PC-9 (cell line): ENCODE measurements around the gene HSPA9. TPM values are rescaled to one million over a fixed set of nuclear protein-coding genes. Genes with fewer than 3 reads are reported as not detected.
A peak's percentile ranks its signal among the peaks of the same experiment; 100 is the strongest.

Experiments used
- Bru-seq: library from RNA; stranded (reverse); fragments of 400-500 nt; gene quantifications from one replicate; lab custom pipeline; 2021; lab: Mats Ljungman, UMichigan
- BruChase-seq, 2 experiments: library from RNA; stranded (reverse); fragments of 400-500 nt; gene quantifications; one replicate each; lab custom pipeline; 2021; lab: Mats Ljungman, UMichigan
- BruUV-seq: library from RNA; stranded (reverse); fragments of 400-500 nt; replicated peaks from 2 replicates; lab custom pipeline; 2021; lab: Mats Ljungman, UMichigan
- CTCF ChIA-PET: fragments of 300-600 bp; sonication (Branson Sonifier 250); formaldehyde crosslinking; loops from one replicate; lab custom pipeline; 2022; ENCODE audit warnings: antibody characterized with exemption; lab: Charles Lee
- POLR2A ChIA-PET: fragments of 300-600 bp; sonication (Branson Sonifier 250); formaldehyde crosslinking; loops from one replicate; lab custom pipeline; 2022; ENCODE audit warnings: antibody characterized with exemption; ENCODE audit not compliant: unreplicated experiment; lab: Charles Lee
- DNase-seq, 2 experiments: peaks; one replicate each; pipeline versions ENCODE4 v3.0.0 to v3.0.0-alpha.2; 2015 to 2022; ENCODE audit warnings: mixed read lengths in 1 of 2
- H2AFZ ChIP-seq: fragments of 200-600 bp; sonication (generic); 2 replicates; pipeline ENCODE4 v1.8.1; 2017; ENCODE audit warnings: antibody characterized with exemption
- H3F3A ChIP-seq: fragments of 200-600 bp; sonication (generic); 2 replicates; pipeline ENCODE4 v1.8.1; 2017; ENCODE audit warnings: antibody characterized with exemption, mild to moderate bottlenecking, low read depth; ENCODE audit not compliant: insufficient read depth
- H3K27ac ChIP-seq: fragments of 200-600 bp; sonication (generic); 2 replicates; pipeline ENCODE4 v1.6.1; 2016; ENCODE audit warnings: mixed run types
- H3K27me3 ChIP-seq: fragments of 200-600 bp; sonication (generic); 2 replicates; pipeline ENCODE4 v1.6.1; 2016; ENCODE audit warnings: low read depth, mixed run types; ENCODE audit not compliant: insufficient read depth
- H3K36me3 ChIP-seq: fragments of 200-600 bp; sonication (generic); 2 replicates; pipeline ENCODE4 v1.6.1; 2016; ENCODE audit warnings: low read depth, mixed run types
- H3K4me1 ChIP-seq: fragments of 200-600 bp; sonication (generic); replicated peaks from 2 replicates; pipeline ENCODE4 v1.6.1; 2016; ENCODE audit warnings: mixed run types; ENCODE audit not compliant: insufficient read depth
- H3K4me2 ChIP-seq: fragments of 200-600 bp; sonication (generic); 2 replicates; pipeline ENCODE4 v1.6.1; 2017; ENCODE audit warnings: mixed run types
- H3K4me3 ChIP-seq: fragments of 200-600 bp; sonication (generic); 2 replicates; pipeline ENCODE4 v1.6.1; 2016; ENCODE audit warnings: mixed run types
- H3K79me2 ChIP-seq: fragments of 200-600 bp; sonication (generic); 2 replicates; pipeline ENCODE4 v1.6.1; 2017; ENCODE audit warnings: low read depth, mixed run types
- H3K9me2 ChIP-seq: fragments of 200-600 bp; sonication (generic); 2 replicates; pipeline ENCODE4 v1.8.1; 2017; ENCODE audit warnings: mild to moderate bottlenecking; ENCODE audit not compliant: insufficient read depth
- H3K9me3 ChIP-seq: fragments of 200-600 bp; sonication (generic); 2 replicates; pipeline ENCODE4 v1.8.1; 2016; ENCODE audit warnings: low read depth; ENCODE audit not compliant: insufficient read depth
- H4K20me1 ChIP-seq: fragments of 200-600 bp; sonication (generic); 2 replicates; pipeline ENCODE4 v1.8.1; 2017; ENCODE audit not compliant: insufficient read depth
- EZH2 ChIP-seq: fragments of 200-600 bp; sonication (generic); IDR thresholded peaks from 2 replicates; pipeline ENCODE4 v1.8.0; 2017; ENCODE audit warnings: antibody characterized with exemption, low read depth
- intact Hi-C: fragments of 100-400 bp; cut with micrococcal nuclease; formaldehyde crosslinking; loops from one replicate; pipeline ENCODE4 v1.10.0; 2022; ENCODE audit not compliant: unreplicated experiment
- long read RNA-seq: library from polyadenylated mRNA; stranded (forward); transcript quantifications from one replicate; pipeline ENCODE4 v2.0.0, GENCODE V29; 2022
- total RNA-seq: library from RNA; stranded (reverse); gene quantifications from 2 replicates; pipeline ENCODE4 v1.2.3, GENCODE V29; 2021
- TF ChIP-seq, protein P1 (sequence below): fragments of 200-600 bp; sonication (generic); conservative IDR thresholded peaks from 2 replicates; pipeline ENCODE4 v1.6.1; 2017; ENCODE audit warnings: mixed run types, antibody characterized with exemption, mild to moderate bottlenecking, moderate library complexity

HSPA9 gene
- total RNA-seq (252 and 256 TPM in 2 replicates), Bru-seq, nascent RNA (percentile 98 among the genes with signal in this experiment), BruChase-seq, experiment 1, labeled RNA remaining after a 2-hour chase (percentile 98 among the genes with signal in this experiment), BruChase-seq, experiment 2, labeled RNA remaining after a 6-hour chase (percentile 99 among the genes with signal in this experiment)
- long read RNA-seq, full-length matches to known transcripts, result 302 of 371 reads
- long read RNA-seq, partial matches to known transcripts, result 20 of 371 reads
- long read RNA-seq, other reads (novel, unspliced or antisense), result 49 of 371 reads

DNA sequence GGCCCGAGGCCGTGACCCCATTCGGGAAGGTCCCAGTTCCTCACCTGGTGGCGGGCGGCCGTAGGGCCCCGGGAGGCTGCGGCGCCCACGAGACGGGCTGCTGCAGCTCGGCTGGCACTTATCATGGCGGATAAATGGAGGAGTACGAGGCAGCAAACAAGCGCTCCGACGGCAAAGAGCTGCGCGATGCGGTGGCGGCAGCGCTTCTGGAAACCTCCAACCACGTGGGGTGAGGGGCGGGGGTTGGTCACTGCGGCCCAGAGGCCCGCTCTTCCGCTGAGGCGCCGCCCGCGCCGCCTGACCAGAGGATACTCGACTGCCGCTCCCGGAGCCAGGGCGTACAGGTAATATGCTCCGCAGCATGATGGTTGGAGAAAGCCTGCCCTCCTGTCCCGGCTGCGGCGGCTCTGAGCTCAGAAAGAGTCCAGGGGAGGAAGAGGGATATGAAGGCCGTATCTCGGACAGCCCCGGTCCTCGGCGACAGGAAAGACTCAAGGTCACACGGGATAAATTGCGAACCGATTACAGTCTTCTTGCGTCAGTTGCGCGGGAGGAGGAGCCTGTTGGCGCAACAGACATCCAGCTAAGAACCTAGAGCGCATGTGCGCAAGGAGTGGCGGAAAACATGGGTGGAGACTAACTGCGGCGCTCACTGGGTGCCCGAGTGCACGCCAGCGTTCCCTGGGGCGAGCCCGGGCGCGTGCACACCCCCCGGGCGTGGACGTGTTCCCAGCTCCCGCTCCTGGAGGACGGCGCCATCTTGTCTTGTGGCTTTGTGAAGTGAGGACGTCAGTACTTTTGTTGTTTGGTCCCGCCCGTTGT is at the start of gene HSPA9:
Gene HSPA9 (minus strand): TSS at position 208 of the 822 bp plus-strand sequence. CDS start 83 bp downstream, at position 125.
- Histone ChIP-seq H3K27me3 (no peaks in the 10 kb centered on the region), H3K36me3 (peaks cover 37% of the 10 kb centered on the region), H3F3A (peaks cover 27% of the 10 kb centered on the region), H3K4me1 (peaks cover 27% of the 10 kb centered on the region), H3K27ac (peak within 1 kb of the TSS; percentile 99), H3K9me3 (no peaks in the 10 kb centered on the region), H3K9me2 (no peaks in the 10 kb centered on the region), H4K20me1 (peaks cover 22% of the 10 kb centered on the region), H2AFZ (peak within 1 kb of the TSS; percentile 92), H3K4me2 (peak within 1 kb of the TSS; percentile 93), H3K79me2 (peaks cover 48% of the 10 kb centered on the region), H3K4me3 (peak within 1 kb of the TSS; percentile 99)
- ChIA-PET POLR2A (interaction anchor here (0.6 to 1.5 kb wide), 13 partner anchors 13 to 1151 kb away, joined by 3 to 36 read pairs (median 5); partner anchors contain the start of genes EGR1, ETF1 and PAIP2), CTCF (interaction anchor here (0.6 to 1.0 kb wide), 3 partner anchors 65 to 216 kb away, joined by 3 to 4 read pairs (median 3); no protein-coding TSS in a partner anchor)
- TF ChIP-seq, protein P1, sequence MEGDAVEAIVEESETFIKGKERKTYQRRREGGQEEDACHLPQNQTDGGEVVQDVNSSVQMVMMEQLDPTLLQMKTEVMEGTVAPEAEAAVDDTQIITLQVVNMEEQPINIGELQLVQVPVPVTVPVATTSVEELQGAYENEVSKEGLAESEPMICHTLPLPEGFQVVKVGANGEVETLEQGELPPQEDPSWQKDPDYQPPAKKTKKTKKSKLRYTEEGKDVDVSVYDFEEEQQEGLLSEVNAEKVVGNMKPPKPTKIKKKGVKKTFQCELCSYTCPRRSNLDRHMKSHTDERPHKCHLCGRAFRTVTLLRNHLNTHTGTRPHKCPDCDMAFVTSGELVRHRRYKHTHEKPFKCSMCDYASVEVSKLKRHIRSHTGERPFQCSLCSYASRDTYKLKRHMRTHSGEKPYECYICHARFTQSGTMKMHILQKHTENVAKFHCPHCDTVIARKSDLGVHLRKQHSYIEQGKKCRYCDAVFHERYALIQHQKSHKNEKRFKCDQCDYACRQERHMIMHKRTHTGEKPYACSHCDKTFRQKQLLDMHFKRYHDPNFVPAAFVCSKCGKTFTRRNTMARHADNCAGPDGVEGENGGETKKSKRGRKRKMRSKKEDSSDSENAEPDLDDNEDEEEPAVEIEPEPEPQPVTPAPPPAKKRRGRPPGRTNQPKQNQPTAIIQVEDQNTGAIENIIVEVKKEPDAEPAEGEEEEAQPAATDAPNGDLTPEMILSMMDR, result no peak; the same call in 1 of the 2 replicates
- TF ChIP-seq EZH2, result no peak
- no TSS peak for BruUV-seq
- peak; percentile 94 to 98 for DNase-seq
- intact Hi-C loops, result loop anchor here (1.0 to 10.0 kb wide), 6 partner anchors 32 to 197 kb away; partner anchors contain the start of genes CTNNA1 and ETF1

DNA sequence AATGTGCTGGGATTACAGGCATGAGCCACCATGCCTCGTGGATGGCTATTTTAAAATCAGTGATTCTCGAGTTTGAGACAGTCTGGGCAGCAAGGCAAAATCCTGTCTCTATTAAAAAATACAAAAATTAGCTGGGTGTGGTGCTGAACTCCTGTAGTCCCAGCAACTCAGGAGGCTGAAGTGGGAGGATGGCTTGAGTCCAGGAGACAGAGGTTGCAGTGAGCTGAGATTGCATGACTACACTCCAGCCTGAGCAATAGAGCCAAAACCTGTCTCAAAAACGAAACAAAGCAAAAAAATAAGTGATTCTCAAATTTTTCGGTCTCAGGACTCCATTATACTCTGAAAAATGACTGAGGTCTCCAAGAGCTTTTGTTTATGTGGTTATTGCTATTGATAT is 47.9 kb upstream of the HSPA9 start:
- DNase-seq, result no peak
- intact Hi-C loops, result no loop called here
- Histone ChIP-seq H3K9me2 (no peaks in the 10 kb centered on the region), H3K4me2 (no peak overlapping the region), H3K4me3 (no peak overlapping the region), H3K4me1 (no peaks in the 10 kb centered on the region), H3K79me2 (no peaks in the 10 kb centered on the region), H2AFZ (no peak overlapping the region), H3F3A (no peaks in the 10 kb centered on the region), H3K27ac (no peak overlapping the region), H3K27me3 (no peaks in the 10 kb centered on the region), H3K36me3 (no peaks in the 10 kb centered on the region), H3K9me3 (no peaks in the 10 kb centered on the region), H4K20me1 (no peaks in the 10 kb centered on the region)
- no TSS peak for BruUV-seq
- ChIA-PET CTCF (no interaction called here), POLR2A (no interaction called here)
- TF ChIP-seq, protein P1, result no peak
- no peak for TF ChIP-seq EZH2

DNA sequence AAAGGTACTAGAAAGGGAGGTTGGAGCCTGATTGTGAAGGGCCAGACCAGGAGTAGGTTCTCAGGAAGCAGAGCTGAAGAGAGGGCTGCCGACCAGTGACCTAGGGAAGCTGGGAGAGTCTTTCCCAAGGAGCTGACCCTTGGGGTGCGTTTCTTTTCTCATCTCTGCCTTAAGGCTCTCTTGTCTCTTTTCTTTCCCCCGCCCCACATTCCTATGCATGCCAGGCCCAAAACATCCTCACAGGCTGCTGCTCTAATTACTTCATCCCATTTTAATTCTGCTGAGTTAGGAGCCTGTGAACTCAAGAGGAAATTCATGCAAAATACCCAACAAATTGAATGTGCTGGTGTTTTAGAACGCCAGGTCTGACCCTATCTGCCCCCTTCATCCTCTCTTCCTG is 46.9 kb upstream of the HSPA9 start:
- H3F3A ChIP-seq, result no peaks in the 10 kb centered on the region
- ChIA-PET CTCF (no interaction called here), POLR2A (no interaction called here)
- H3K36me3 ChIP-seq, result no peaks in the 10 kb centered on the region
- no TSS peak for BruUV-seq
- no peak overlapping the region for H3K4me3 ChIP-seq
- H4K20me1 ChIP-seq, result no peaks in the 10 kb centered on the region
- DNase-seq, result no peak
- no peak overlapping the region for H3K4me2 ChIP-seq
- no peaks in the 10 kb centered on the region for H3K27me3 ChIP-seq
- H2AFZ ChIP-seq, result no peak overlapping the region
- H3K4me1 ChIP-seq, result no peaks in the 10 kb centered on the region
- H3K79me2 ChIP-seq, result no peaks in the 10 kb centered on the region
- H3K27ac ChIP-seq, result no peak overlapping the region
- H3K9me3 ChIP-seq, result no peaks in the 10 kb centered on the region
- no peaks in the 10 kb centered on the region for H3K9me2 ChIP-seq
- intact Hi-C loops, result no loop called here
- TF ChIP-seq, protein P1, result no peak
- no peak for TF ChIP-seq EZH2
